K562 (cell line): ENCODE measurements around the gene VDAC1. TPM values are rescaled to one million over a fixed set of nuclear protein-coding genes. Genes with fewer than 3 reads are reported as not detected.

Source experiments
- ASH1L ChIP-seq: fragments of 450-650 bp; IDR thresholded peaks from 2 replicates; pipeline ENCODE4 v1.6.1; 2018; ENCODE audit warnings: borderline replicate concordance, mild to moderate bottlenecking, low read depth; ENCODE audit not compliant: partially characterized antibody
- BRD9 ChIP-seq: fragments of 450-650 bp; IDR thresholded peaks from 2 replicates; pipeline ENCODE4 v1.6.1; 2018; ENCODE audit warnings: low read depth; ENCODE audit not compliant: partially characterized antibody
- DACH1 ChIP-seq: fragments of 450-650 bp; IDR thresholded peaks from 2 replicates; pipeline ENCODE4 v1.6.1; 2018; ENCODE audit not compliant: partially characterized antibody
- E2F3 ChIP-seq: fragments of 250-450 bp; sonication (Bioruptor Pico); IDR thresholded peaks from 2 replicates; pipeline ENCODE4 v1.4.0; 2020; ENCODE audit warnings: mild to moderate bottlenecking
- ESRRA ChIP-seq: fragments of 450-650 bp; IDR thresholded peaks from 2 replicates; pipeline ENCODE4 v1.6.1; 2014; ENCODE audit warnings: low read depth, mild to moderate bottlenecking, moderate library complexity, borderline replicate concordance
- EZH2 ChIP-seq: IDR thresholded peaks from 2 replicates; pipeline ENCODE4 v1.6.1; 2012; ENCODE audit warnings: low read depth, mild to moderate bottlenecking, inconsistent platforms, low read length, borderline replicate concordance
- FOS ChIP-seq: IDR thresholded peaks from 3 replicates; pipeline ENCODE4 v1.6.1; 2011; ENCODE audit not compliant: insufficient read length; ENCODE audit errors: extremely low read depth
- HEY1 ChIP-seq: fragments of 250-450 bp; sonication (Bioruptor Pico); IDR thresholded peaks from 2 replicates; pipeline ENCODE4 v1.5.0; 2020; ENCODE audit warnings: mild to moderate bottlenecking, moderate library complexity, borderline replicate concordance
- HNRNPLL ChIP-seq: fragments of 200-400 bp; formaldehyde crosslinking; IDR thresholded peaks from 2 replicates; pipeline ENCODE4 v1.6.1; 2017; ENCODE audit warnings: low read length, low read depth, mild to moderate bottlenecking; ENCODE audit not compliant: poor library complexity, severe bottlenecking
- KAT7 ChIP-seq: sonication (generic); formaldehyde crosslinking; IDR thresholded peaks from 2 replicates; pipeline ENCODE4 v1.8.0; 2022; ENCODE audit warnings: missing genetic modification reagents, mild to moderate bottlenecking, borderline replicate concordance
- KDM2B ChIP-seq: fragments of 250-450 bp; sonication (Bioruptor Pico); IDR thresholded peaks from 2 replicates; pipeline ENCODE4 v1.8.0; 2021; ENCODE audit warnings: mild to moderate bottlenecking, moderate library complexity
- NCOA6 ChIP-seq: fragments of 450-650 bp; IDR thresholded peaks from 2 replicates; pipeline ENCODE4 v1.6.1; 2017; ENCODE audit warnings: mild to moderate bottlenecking
- NFATC3 ChIP-seq: fragments of 450-650 bp; IDR thresholded peaks from 2 replicates; pipeline ENCODE4 v1.6.1; 2017; ENCODE audit warnings: mild to moderate bottlenecking
- PHF8 ChIP-seq: fragments of 200-600 bp; sonication (generic); IDR thresholded peaks from 2 replicates; pipeline ENCODE4 v1.6.1; 2012; ENCODE audit warnings: mixed run types, mild to moderate bottlenecking, inconsistent platforms, low read length, moderate library complexity, borderline replicate concordance
- SETDB1 ChIP-seq: IDR thresholded peaks from one replicate; pipeline ENCODE4 v1.6.1; 2012; ENCODE audit warnings: low read length, control low read depth, inconsistent platforms
- SLC30A9 ChIP-seq: fragments of 250-450 bp; sonication (Bioruptor Pico); IDR thresholded peaks from 2 replicates; pipeline ENCODE4 v1.8.0; 2022; ENCODE audit warnings: mild to moderate bottlenecking, moderate library complexity
- SMARCA5 ChIP-seq: fragments of 450-650 bp; IDR thresholded peaks from 2 replicates; pipeline ENCODE4 v1.6.1; 2016
- SP2 ChIP-seq: IDR thresholded peaks from 2 replicates; pipeline ENCODE4 v1.6.1; 2011; ENCODE audit warnings: mild to moderate bottlenecking, low read depth, low read length, moderate library complexity; ENCODE audit not compliant: poor library complexity, severe bottlenecking; ENCODE audit errors: extremely low read depth
- SRSF3 ChIP-seq: fragments of 200-400 bp; formaldehyde crosslinking; IDR thresholded peaks from 2 replicates; pipeline ENCODE4 v1.6.1; 2016; ENCODE audit warnings: mild to moderate bottlenecking, low read length, moderate library complexity; ENCODE audit not compliant: insufficient read depth
- STAG1 ChIP-seq: sonication (generic); formaldehyde crosslinking; IDR thresholded peaks from 2 replicates; pipeline ENCODE4 v1.5.0; 2020; ENCODE audit warnings: missing genetic modification reagents, borderline replicate concordance
- TEAD2 ChIP-seq: fragments of 450-650 bp; IDR thresholded peaks from 2 replicates; pipeline ENCODE4 v1.6.1; 2016; ENCODE audit warnings: missing genetic modification characterization, control low read depth, missing compliant biosample characterization
- U2AF2 ChIP-seq: fragments of 200-400 bp; formaldehyde crosslinking; optimal IDR thresholded peaks from 2 replicates; pipeline ENCODE3; 2017; ENCODE audit warnings: low read depth, mild to moderate bottlenecking, low read length
- ZNF224 ChIP-seq: sonication (generic); formaldehyde crosslinking; IDR thresholded peaks from 2 replicates; pipeline ENCODE4 v1.8.0; 2022; ENCODE audit warnings: mild to moderate bottlenecking, missing genetic modification reagents
- ZNF232 ChIP-seq: sonication (generic); formaldehyde crosslinking; IDR thresholded peaks from 2 replicates; pipeline ENCODE4 v1.8.0; 2022; ENCODE audit warnings: mild to moderate bottlenecking, missing genetic modification reagents
- ZNF280A ChIP-seq: fragments of 450-650 bp; IDR thresholded peaks from 2 replicates; pipeline ENCODE4 v1.6.1; 2018; ENCODE audit warnings: mild to moderate bottlenecking, low read depth; ENCODE audit not compliant: partially characterized antibody
- ZNF561 ChIP-seq: fragments of 450-650 bp; formaldehyde crosslinking; conservative IDR thresholded peaks from 2 replicates; pipeline ENCODE4 v1.4.0; 2020; ENCODE audit warnings: mild to moderate bottlenecking, moderate library complexity
- ZNF696 ChIP-seq: fragments of 250-450 bp; sonication (Bioruptor Pico); conservative IDR thresholded peaks from 2 replicates; pipeline ENCODE4 v1.4.0; 2020; ENCODE audit warnings: mild to moderate bottlenecking, moderate library complexity
- ZSCAN32 ChIP-seq: fragments of 450-650 bp; formaldehyde crosslinking; IDR thresholded peaks from 2 replicates; pipeline ENCODE4 v1.4.0; 2020; ENCODE audit warnings: mild to moderate bottlenecking, moderate library complexity
- polyA plus RNA-seq, 8 experiments: library from polyadenylated mRNA; depleted of rRNA in 4 of 8; stranded (reverse) in 5 of 8; unstranded in 3 of 8; fragments of >200 nt; fragmentation: Nextera tagmentation in 2 of 8; fragmentation: Illumina TruSeq in 1 of 8; extraction: Ambion mirVana in 2 of 8; extraction: Trizol in 1 of 8; gene quantifications; 2 replicates each; pipeline versions ENCODE4 v1.2.1 to v1.2.3, GENCODE V29; 2011 to 2014; ENCODE audit warnings: inconsistent platforms in 1 of 8, missing spikeins in 1 of 8
- total RNA-seq, 7 experiments: library from RNA; depleted of rRNA in 6 of 7; stranded (reverse); fragments of >200 nt in 6 of 7; fragmentation: Illumina TruSeq in 2 of 7; extraction: Trizol in 2 of 7; gene quantifications; 2 replicates each; pipeline versions ENCODE4 v1.2.1 to v1.2.3, GENCODE V29; 2011 to 2021; ENCODE audit warnings: low replicate concordance in 1 of 7
- TF ChIP-seq, protein P1 (sequence below): fragments of 450-650 bp; formaldehyde crosslinking; IDR thresholded peaks from 2 replicates; pipeline ENCODE4 v1.4.0; 2020; ENCODE audit warnings: mild to moderate bottlenecking, moderate library complexity

Gene VDAC1
- total and polyA plus RNA-seq, 9 of the 15 experiments (the other 6 are each of a cell fraction or from before 2014, with no cell fraction given), result 168 to 366 (median 293) TPM

DNA sequence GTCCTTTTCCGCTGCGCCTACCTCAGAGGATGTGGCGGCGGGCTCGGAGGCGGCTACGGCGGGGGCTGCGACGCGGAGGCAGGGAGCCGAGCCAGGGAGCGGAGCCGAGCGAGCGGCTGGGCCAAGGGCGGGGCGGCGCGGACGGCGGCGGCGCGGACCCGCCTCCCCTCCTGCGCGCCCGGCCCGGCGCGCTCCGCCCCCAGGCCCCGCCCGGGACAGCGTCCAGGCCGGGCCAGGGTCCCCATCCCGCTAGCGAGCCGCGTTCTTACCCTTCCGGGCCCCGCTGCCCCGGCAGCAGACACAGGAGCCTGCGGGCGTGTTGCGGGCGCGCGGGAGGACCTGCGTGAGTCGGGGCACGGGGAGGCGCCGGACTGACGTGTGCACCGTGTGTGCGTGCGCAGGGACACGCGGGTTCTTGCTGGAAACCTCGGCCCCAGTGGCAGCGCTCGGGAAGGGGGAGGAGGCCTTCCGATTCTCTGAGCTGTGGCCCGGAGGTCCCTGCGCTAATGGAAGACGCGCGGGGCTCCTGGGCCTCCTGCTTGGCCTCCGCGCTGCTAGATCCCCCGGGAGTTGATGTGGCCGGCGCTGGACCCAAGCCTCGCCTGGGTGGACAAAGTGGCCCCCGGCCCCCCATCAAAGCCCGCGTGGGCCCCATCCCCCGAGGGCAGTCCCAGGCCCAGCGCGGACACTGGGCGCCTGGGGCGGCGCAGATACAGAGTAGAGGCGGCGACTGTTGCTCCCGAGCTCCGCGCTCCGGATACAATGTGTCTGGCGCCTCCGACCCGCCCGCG lies at the start of gene VDAC1 (continued):
- no peak for TF ChIP-seq ZNF280A
- no peak for TF ChIP-seq SRSF3
- TF ChIP-seq KDM2B (CRISPR knock-in tag), result no peak
- no peak for TF ChIP-seq NFATC3
- TF ChIP-seq U2AF2, result no peak
- no peak for TF ChIP-seq ESRRA
- TF ChIP-seq HEY1 (CRISPR knock-in tag), result no peak
- TF ChIP-seq, protein P1, sequence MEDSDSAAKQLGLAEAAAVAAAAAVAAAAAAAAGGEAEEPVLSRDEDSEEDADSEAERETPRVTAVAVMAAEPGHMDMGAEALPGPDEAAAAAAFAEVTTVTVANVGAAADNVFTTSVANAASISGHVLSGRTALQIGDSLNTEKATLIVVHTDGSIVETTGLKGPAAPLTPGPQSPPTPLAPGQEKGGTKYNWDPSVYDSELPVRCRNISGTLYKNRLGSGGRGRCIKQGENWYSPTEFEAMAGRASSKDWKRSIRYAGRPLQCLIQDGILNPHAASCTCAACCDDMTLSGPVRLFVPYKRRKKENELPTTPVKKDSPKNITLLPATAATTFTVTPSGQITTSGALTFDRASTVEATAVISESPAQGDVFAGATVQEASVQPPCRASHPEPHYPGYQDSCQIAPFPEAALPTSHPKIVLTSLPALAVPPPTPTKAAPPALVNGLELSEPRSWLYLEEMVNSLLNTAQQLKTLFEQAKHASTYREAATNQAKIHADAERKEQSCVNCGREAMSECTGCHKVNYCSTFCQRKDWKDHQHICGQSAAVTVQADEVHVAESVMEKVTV, result no peak
- TF ChIP-seq E2F3 (CRISPR knock-in tag), result no peak
- peak; percentile 73 for TF ChIP-seq PHF8
- no peak for TF ChIP-seq STAG1 (CRISPR knock-in tag)
- no peak for TF ChIP-seq SMARCA5
- TF ChIP-seq DACH1, result no peak
- TF ChIP-seq EZH2, result no peak
- TF ChIP-seq ZNF224, result no peak
- TF ChIP-seq KAT7 (CRISPR knock-in tag), result peak; percentile 88
- no peak for TF ChIP-seq ZNF696 (CRISPR knock-in tag)
- TF ChIP-seq NCOA6, result no peak
- no peak for TF ChIP-seq ZSCAN32 (CRISPR knock-in tag)
- TF ChIP-seq SETDB1, result no peak
- no peak for TF ChIP-seq BRD9
- TF ChIP-seq ASH1L, result no peak
- TF ChIP-seq TEAD2, result no peak
- no peak for TF ChIP-seq SLC30A9 (CRISPR knock-in tag)
- TF ChIP-seq SP2, result no peak
- no peak for TF ChIP-seq FOS
- TF ChIP-seq ZNF561 (CRISPR knock-in tag), result no peak
- TF ChIP-seq ZNF232, result no peak
- TF ChIP-seq HNRNPLL, result no peak
